Retina (tissue), 1 donor: ENCODE data around the gene THAP4.
A peak's percentile ranks its signal among the peaks of the same experiment; 100 is the strongest.
"Not testable (repeated sequence)": the region's sequence is repeated elsewhere in the genome, so short reads cannot be mapped to it uniquely, and the experiment has no call there.

ENCODE experiments used
- DNase-seq: peaks from one replicate; pipeline ENCODE4 v3.0.0-alpha.2; 2016

The THAP4 gene

DNA sequence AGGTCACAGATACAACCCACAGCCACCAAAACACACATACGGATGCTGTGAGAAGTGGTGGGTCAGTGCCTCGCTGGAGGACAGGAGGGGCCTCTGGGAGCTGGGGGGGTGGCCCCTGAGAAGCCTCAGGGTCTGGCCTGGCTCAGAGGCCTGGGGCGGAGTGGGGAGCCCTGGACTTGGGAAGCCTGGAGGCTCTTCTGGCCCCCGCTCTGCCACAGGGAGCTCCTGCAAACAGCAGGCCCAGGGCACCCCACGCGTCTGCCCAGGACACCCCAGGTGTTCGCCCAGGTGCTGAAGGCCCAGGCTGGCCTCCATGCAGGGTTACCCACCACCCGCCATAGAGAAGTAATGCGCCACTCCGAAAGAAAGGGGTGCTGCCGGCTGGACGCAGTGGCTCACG, 25.9 kb downstream of the THAP4 start:
- DNase-seq = no peak

GRCh38 chr2:241609859-241610793, 26.8 kb downstream of the THAP4 start:
- DNase-seq = peak; percentile 90

DNA sequence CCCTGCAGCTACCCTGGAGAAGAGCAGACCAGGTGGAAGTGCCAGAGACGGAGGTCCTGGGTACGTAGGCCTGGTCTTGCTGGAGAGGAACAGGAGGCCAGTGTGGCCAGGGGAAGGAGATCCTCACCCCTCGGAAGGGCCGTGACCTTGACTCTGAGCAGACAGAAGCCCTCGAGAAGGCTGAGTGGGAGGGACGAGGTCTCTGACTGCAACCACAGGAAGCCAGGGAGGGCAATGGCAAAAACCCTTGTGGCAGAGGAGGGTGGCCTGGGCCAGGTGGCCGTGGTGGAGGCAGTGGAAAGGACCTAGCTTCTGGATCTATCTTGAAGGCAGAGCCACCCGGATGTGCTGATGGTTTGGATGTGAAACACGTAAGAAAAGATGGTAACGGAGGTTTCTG, 28.1 kb downstream of the THAP4 start:
- no peak for DNase-seq

DNA sequence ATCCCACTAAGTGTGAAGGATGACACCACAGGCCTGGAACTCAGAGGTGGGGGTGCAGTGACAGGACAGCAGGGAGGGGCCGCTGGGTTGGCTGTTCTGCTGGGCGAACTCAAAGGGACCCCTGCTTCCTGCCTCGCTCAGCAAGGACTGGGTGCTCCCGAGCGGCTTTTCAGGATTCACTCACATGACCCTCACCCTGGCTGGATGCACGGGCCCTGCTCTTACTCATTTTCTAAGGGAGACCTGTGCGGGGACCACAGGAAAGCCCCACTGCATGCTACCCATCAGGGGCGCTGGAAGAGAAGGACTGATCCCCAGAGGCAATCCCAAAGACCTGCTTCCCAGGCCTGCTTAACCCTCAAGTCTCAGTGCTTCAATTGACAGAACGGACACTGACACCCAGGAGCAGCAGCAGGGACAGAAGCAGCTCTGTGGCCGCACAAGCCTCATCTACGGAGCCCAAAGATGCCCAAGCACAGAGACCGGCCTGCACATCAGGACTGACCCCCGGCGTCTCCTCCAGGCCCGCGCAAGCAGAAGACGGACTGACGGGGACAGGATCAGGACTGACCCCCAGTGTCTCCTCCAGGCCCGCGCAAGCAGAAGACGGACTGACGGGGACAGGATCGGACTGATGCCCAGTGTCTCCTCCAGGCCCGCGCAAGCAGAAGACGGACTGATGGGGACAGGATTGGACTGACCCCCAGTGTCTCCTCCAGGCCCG, 29.6 kb downstream of the THAP4 start:
- DNase-seq = no peak

DNA sequence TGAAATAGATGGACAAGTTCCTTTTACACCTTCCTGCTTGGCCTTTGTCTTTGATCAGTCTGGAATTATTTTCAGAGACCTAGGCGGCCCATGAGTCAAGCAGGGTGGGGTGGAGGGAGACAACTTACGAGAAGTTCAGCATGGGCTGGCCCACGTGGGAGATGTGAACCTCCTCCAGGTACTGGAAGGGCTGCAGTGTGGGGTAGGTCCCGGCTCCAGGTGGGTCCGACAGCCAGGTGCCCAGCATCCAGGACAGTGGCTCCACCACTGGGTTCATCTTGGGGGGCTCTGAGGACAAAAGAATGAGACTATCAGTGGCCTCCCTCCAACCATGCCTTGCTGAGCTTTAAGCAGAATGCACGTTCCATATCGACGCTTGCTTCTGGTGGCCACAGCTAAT, 30.8 kb downstream of the THAP4 start:
- no peak for DNase-seq

GRCh38 chr2:241603686-241604085, 33.3 kb downstream of the THAP4 start:
- no peak for DNase-seq

DNA sequence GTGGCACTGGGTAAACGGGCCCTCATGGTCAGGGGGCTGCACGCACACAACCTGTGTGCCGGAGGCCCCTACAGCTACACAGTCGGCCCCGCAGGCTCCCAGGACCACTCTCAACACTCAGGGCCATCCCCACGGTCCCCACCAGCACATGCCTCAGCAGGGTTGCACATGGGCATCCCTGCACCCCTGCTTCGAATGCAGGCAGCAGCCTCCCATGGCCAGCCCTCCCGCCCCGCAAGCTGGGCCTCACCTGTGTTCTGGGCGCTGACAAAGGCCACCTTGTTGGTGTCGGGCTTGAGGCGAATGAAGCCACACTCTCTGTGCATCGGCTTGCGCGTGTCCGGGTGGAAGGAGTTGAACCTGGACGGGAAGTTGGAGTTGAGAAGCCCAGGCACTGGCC, 34.2 kb downstream of the THAP4 start:
- no peak for DNase-seq

- no peak for DNase-seq
Measured at GRCh38 chr2:241601841-241602240, 35.1 kb downstream of the THAP4 start.

DNA sequence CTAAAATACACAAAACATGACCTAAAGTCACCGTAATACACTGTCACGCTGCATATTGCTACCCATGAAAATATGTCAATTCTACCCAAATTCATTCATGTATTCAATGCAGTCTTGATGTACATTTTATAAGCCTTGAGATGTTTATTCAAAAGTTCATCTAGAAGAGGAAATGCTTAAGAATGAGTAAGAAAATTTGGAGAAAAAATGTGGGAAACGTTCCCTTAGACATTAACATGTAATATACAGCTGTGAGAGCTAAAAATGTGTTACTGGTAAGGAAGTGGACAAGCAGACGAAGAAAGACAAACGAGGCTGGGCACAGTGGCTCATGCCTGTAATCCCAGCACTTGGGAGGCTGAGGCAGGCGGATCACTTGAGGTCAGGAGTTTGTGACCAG, 37.3 kb downstream of the THAP4 start:
- DNase-seq = no peak

GRCh38 chr2:241598487-241598886, 38.5 kb downstream of the THAP4 start:
- DNase-seq = no peak

- DNase-seq = no peak
Measured at GRCh38 chr2:241598061-241598460, 38.9 kb downstream of the THAP4 start.

- no peak for DNase-seq
Measured at GRCh38 chr2:241597561-241597960, 39.4 kb downstream of the THAP4 start.

- DNase-seq = no peak
Measured at GRCh38 chr2:241595600-241596140, 41.3 kb downstream of the THAP4 start.

- DNase-seq = no peak
Measured at GRCh38 chr2:241593271-241593670, 43.7 kb downstream of the THAP4 start.

DNA sequence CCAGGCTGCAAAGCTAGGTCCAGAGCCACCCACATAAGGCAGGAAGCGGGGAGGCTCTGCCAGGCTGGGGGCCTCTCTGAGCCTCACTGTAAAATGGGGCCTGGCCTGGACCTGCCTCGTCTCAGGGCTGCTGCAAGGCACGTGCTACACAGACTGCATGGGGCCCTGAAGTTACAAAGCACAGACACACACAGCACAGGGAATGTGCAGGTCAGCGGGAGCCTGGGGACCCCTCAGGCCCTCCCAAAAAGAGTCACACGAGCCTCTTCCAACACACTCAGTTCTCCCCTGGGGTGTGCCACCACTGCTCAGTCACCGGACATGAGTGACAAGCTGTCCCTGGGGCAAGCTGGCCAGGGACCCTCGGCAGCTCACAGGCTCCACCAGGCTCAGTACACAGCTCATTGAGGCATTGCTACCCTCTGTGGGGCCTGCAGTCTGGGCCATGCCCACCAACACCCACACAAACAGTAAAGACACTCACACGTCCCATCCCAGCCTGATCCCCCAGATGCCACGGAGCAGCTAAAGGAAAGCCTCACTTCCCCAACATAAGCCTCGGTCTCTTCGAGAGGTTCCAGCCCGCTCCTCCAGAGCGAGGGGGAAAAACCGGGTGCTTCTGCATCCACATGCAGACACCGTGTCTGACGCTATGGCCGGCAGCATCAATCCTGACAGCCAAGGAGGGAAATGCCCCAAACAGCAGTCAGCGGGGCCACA, 44.7 kb downstream of the THAP4 start:
- DNase-seq = no peak

GRCh38 chr2:241590496-241591455, 46.2 kb downstream of the THAP4 start:
- DNase-seq = not testable (repeated sequence)

DNA sequence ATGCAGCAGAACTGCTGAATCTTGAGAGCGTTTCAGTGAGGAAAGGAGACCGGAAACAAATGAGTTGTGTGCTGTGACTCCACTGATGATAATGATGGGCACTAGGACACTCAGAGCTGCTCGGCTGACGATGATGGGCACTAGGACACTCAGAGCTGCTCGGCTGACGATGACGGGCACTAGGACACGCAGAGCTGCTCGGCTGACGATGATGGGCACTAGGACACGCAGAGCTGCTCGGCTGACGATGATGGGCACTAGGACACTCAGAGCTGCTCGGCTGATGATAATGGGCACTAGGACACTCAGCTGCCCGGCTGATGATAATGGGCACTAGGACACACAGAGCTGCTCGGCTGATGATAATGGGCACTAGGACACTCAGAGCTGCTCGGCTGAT, 47.1 kb downstream of the THAP4 start:
- DNase-seq = not testable (repeated sequence)

DNA sequence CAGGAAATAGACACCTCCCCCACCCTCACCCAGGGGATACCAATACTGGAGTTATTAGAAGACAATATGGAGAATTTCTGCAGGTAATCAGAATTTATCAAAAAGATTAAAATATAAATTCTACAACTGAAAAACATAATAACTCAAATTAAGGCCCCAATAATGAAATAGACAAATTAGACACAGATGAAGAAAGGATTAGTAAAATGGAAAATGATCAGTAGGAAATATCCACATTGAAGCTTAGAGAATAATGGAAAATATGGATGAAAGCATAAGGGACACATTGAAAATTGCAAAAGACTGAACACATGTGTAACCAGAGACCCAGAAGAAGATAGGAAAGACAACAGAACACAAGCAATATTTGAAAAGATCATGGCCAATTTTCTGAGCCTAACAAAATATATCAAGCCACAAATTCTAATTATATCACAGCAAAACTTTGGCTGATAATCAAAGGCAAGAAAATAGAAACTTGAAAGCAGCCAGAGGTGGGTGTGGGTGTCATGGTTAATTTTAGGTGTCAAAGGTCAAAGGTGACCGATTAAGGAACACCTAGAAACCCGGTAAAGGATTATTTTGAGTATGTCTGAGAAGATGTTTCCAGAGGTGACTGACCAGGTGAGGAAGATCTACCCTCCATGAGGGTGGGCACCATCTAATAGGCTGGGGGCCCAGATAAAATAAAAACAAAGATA, 50.2 kb downstream of the THAP4 start:
- DNase-seq = no peak

GRCh38 chr2:241584436-241584835, 52.5 kb downstream of the THAP4 start:
- DNase-seq = no peak

DNA sequence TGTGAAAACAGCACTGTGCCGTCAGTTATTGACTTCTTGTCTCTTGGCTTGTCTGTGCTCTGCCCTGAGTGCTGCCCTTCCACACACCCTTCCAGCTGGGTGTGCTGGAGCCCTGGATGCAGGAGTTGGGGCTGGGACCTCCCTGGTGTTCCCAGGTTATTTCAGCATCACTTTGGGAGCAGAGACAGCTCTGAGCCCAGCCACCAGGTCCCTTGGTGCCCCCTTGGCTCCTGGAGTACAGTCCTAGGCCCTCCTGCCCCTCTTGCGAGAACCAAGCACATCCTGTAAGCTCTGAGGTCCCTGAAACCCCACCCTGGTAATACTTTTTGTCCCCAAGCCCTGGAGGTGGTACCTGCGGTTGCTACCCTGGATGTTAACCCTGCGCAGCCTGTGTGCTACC, 54.2 kb downstream of the THAP4 start:
- DNase-seq = no peak

DNA sequence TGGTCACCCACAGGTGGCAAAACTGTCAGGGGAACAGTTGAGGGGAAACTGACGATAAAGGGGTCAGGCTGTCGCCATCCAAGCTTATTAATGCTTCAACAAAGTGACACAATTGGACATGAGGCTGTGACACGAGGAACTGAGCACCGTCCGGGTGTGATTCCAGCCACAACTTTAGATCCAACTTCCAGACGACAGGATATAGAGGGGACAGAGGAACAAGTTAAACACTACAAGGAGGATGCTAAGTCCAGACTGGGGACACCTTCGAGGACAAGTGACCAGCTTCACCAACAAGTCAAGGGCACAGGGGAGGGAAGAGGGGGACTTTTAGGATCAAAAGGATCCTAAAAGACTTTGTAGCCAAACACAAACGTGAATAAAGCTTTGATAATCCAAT, 54.6 kb downstream of the THAP4 start:
- no peak for DNase-seq
